Measurements from ENCODE around the gene LRRC8C. TPM values are rescaled to one million over a fixed set of nuclear protein-coding genes. Genes with fewer than 3 reads are reported as not detected.

Gene LRRC8C
- total and polyA plus RNA-seq, 2 donors (not counting 1 experiment from before 2014, with no cell fraction given) = 3.9 to 6.8 TPM

- Histone ChIP-seq H3K27ac (ENCODE audit: low read length in 2 of 2) (no peak overlapping the region), H3K9me3 (ENCODE audit: control extremely low read depth in 1 of 3, control insufficient read depth in 2 of 3, insufficient read depth in 1 of 3, low read length in 2 of 3) (no peaks in the 10 kb centered on the region), H3K4me3 (ENCODE audit: control extremely low read depth in 1 of 5, extremely low read depth in 1 of 5, insufficient read depth in 1 of 5, low read depth in 2 of 5, low read length in 4 of 5) (no peak overlapping the region), H3K36me3 (replicated peaks in 1 of 2; ENCODE audit: control extremely low read depth in 1 of 2, control insufficient read depth in 1 of 2, extremely low read depth in 1 of 2, insufficient read depth in 2 of 2, low read length in 1 of 2) (no peaks in the 10 kb centered on the region), H4K20me1 (ENCODE audit: control insufficient read depth, insufficient read depth, low read length, poor library complexity, severe bottlenecking) (no peaks in the 10 kb centered on the region), H3K4me1 (ENCODE audit: control insufficient read depth in 2 of 2, insufficient read depth in 2 of 2, low read length in 2 of 2) (peaks cover 21% of the 10 kb centered on the region in 2 donors), H3K9ac (ENCODE audit: low read length) (no peak overlapping the region), H3K27me3 (replicated peaks in 1 of 4; ENCODE audit: control extremely low read depth in 1 of 4, control insufficient read depth in 3 of 4, insufficient read depth in 4 of 4, low read length in 3 of 4) (no peaks in the 10 kb centered on the region), H3K4me2 (replicated peaks; ENCODE audit: low read depth, low read length, poor library complexity, severe bottlenecking) (no peak overlapping the region), H3K79me2 (ENCODE audit: control insufficient read depth, insufficient read depth, low read length) (peaks cover 60% of the 10 kb centered on the region), H2AFZ (ENCODE audit: insufficient read depth, low read depth, low read length, poor library complexity, severe bottlenecking) (no peak overlapping the region)
- DNase-seq (no peak), ATAC-seq (ENCODE audit: low read depth) (no peak)
- ChIA-PET CTCF (interaction anchor here (1.2 kb wide), 1 partner anchor 69 kb away, joined by 3 read pairs; no protein-coding TSS in a partner anchor), POLR2A (no interaction called here)
- H3K27ac Mint-ChIP-seq = no peak overlapping the region
- no peaks in the 10 kb centered on the region for H3K27me3 Mint-ChIP-seq
- no CpG with 5 or more reads among the region's 6 CpGs for WGBS (ENCODE audit: insufficient coverage)
- H3K9me3 Mint-ChIP-seq (ENCODE audit: insufficient read depth) = no peaks in the 10 kb centered on the region
- TF ChIP-seq CTCF (IDR thresholded peaks at IDR 0.05) (no peak), EZH2 (IDR thresholded peaks at IDR 0.05; ENCODE audit: borderline replicate concordance, insufficient read depth, low read depth, low read length, poor library complexity, severe bottlenecking) (no peak)
- H3K4me1 Mint-ChIP-seq = peaks cover 37% of the 10 kb centered on the region
- intact Hi-C loops (cut with micrococcal nuclease) = no loop called here
- H3K4me3 Mint-ChIP-seq = no peak overlapping the region
Observed at GRCh38 chr1:89672489-89673183, 39.7 kb downstream of the LRRC8C start.

GRCh38 chr1:89673251-89673650, 40.3 kb downstream of the LRRC8C start:
- Histone ChIP-seq H3K79me2 (ENCODE audit: control insufficient read depth, insufficient read depth, low read length) (peaks cover 64% of the 10 kb centered on the region), H2AFZ (ENCODE audit: insufficient read depth, low read depth, low read length, poor library complexity, severe bottlenecking) (no peak overlapping the region), H3K4me3 (ENCODE audit: control extremely low read depth in 1 of 5, extremely low read depth in 1 of 5, insufficient read depth in 1 of 5, low read depth in 2 of 5, low read length in 4 of 5) (no peak overlapping the region), H3K4me2 (replicated peaks; ENCODE audit: low read depth, low read length, poor library complexity, severe bottlenecking) (no peak overlapping the region), H3K9ac (ENCODE audit: low read length) (no peak overlapping the region), H3K9me3 (ENCODE audit: control extremely low read depth in 1 of 3, control insufficient read depth in 2 of 3, insufficient read depth in 1 of 3, low read length in 2 of 3) (no peaks in the 10 kb centered on the region), H3K27ac (ENCODE audit: low read length in 2 of 2) (no peak overlapping the region), H4K20me1 (ENCODE audit: control insufficient read depth, insufficient read depth, low read length, poor library complexity, severe bottlenecking) (no peaks in the 10 kb centered on the region), H3K4me1 (ENCODE audit: control insufficient read depth in 2 of 2, insufficient read depth in 2 of 2, low read length in 2 of 2) (peaks cover 18 to 21% of the 10 kb centered on the region in 2 donors), H3K36me3 (replicated peaks in 1 of 2; ENCODE audit: control extremely low read depth in 1 of 2, control insufficient read depth in 1 of 2, extremely low read depth in 1 of 2, insufficient read depth in 2 of 2, low read length in 1 of 2) (no peaks in the 10 kb centered on the region), H3K27me3 (replicated peaks in 1 of 4; ENCODE audit: control extremely low read depth in 1 of 4, control insufficient read depth in 3 of 4, insufficient read depth in 4 of 4, low read length in 3 of 4) (no peaks in the 10 kb centered on the region)
- Mint-ChIP-seq H3K27me3 (no peaks in the 10 kb centered on the region), H3K9me3 (ENCODE audit: insufficient read depth) (no peaks in the 10 kb centered on the region), H3K4me3 (no peak overlapping the region), H3K27ac (no peak overlapping the region), H3K4me1 (peaks cover 32% of the 10 kb centered on the region)
- ATAC-seq (ENCODE audit: low read depth) (no peak), DNase-seq (no peak)
- WGBS (ENCODE audit: insufficient coverage) = 20% methylated on average over 1 of the region's 4 CpGs
- POLR2A ChIA-PET = no interaction called here
- no peak for TF ChIP-seq EZH2 (IDR thresholded peaks at IDR 0.05; ENCODE audit: borderline replicate concordance, insufficient read depth, low read depth, low read length, poor library complexity, severe bottlenecking)
- TF ChIP-seq CTCF (IDR thresholded peaks at IDR 0.05) = no peak
- CTCF ChIA-PET = no interaction called here
- intact Hi-C loops (cut with micrococcal nuclease) = no loop called here
